Skin of body (tissue), 2 donors: Measurements from ENCODE around the gene TMPRSS4. TPM values are rescaled to one million over a fixed set of nuclear protein-coding genes. Genes with fewer than 3 reads are reported as not detected.

ENCODE experiments used
- DNase-seq: peaks from one replicate; lab custom pipeline; 2025; lab: John Stamatoyannopoulos, UW
- total RNA-seq: library from RNA; depleted of rRNA; stranded (reverse); fragments of >200 nt; gene quantifications from one replicate; pipeline ENCODE4 v1.2.3, GENCODE V29; 2014

The TMPRSS4 gene
- total RNA-seq, 1 donor from 2014 or later = 2.5 TPM

DNA sequence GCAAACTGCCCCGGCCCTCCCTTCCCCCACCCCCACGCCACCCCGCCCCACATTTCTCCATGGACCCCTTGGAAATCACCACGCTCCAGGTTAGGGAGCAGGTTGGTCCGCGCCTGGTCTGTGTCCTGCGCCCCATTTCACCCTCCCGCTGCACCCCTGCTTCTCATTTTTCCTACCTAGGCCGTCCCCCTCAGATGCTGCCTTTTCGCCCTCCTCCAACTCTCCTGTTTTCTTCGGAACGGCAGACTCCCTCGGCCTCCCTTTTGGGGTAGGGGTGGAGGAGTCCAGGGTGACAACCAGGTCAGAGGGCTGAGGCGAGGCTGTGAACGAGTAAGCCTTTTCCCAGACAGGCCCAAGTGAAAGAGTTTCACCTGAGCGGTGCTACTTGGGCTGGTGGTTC is 76.6 kb downstream of the TMPRSS4 start:
- DNase-seq = no peak

DNA sequence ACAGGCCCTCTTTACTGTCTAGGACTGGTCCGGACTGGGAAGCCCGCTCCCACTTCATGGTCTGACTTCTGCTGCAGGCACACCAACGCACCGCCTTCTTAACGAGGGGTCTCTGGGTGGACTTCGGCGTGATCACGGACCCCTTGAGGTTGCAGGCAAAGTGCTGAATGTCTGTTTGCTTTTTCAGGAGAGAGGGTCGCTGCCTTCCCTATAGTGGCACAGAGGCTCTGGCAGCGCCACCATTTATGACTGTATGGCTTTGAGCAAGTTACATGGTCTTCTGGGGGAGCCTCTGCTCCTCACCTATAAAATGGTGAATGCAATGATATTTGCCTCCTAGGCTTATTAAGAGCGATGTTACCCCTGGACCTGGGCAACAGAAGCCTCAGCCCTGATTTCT is 77.1 kb downstream of the TMPRSS4 start:
- DNase-seq = no peak

DNA sequence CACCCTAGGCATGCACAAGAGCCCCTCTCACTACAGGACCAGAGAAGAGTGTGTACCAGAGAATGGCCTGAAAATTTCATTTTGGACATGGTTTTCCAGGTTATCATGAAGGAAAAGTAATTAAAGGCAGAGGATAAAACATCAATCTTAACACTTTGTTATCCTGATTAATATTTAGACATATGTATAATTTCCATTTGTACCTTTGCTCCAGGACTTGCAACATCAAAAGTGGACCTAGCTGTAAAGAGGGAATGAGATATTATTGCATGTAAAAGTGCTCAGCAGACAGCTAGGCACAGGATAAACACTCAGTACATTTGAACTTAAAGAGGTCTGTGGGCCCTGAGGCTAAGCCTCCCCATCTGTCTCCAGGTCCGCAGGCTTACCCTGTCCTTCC is 77.8 kb downstream of the TMPRSS4 start:
- DNase-seq = no peak

DNA sequence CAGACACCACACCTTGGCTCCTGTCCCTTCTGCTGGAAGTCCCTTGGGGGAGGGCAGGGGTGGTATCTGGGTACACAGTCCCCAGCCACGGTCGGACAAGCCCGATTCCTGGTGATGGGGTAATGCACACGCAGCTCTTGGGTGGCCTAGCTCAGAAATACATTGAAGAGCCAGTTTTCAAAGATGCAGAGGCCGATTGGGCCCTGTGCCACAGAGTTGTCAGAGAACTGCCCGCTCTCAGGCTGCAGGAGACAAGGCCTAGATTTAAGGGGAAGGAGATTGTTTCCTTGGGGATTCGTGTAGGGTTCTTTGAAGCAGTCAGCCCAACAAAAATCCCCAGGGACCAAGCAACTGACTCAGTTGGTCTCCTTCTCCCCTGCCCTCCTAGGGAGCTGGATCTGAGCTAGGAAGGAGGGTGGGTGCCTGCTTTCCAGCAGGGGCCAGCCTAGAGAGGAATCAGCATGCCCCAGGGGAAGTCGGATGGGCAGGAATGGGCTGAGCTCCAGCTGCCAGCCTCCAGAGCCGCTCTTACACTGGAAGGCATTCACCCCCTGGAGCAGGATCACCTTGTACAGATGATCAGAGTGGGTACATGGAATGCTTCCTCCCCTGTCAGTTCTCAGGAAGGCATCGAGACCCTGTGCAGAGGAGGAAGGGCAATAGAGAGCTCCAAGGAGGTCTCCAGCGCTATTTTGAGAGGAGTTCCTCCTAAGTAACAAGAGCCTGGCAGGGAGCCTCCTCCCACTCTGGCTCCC is 79.1 kb downstream of the TMPRSS4 start:
- DNase-seq = no peak

DNA sequence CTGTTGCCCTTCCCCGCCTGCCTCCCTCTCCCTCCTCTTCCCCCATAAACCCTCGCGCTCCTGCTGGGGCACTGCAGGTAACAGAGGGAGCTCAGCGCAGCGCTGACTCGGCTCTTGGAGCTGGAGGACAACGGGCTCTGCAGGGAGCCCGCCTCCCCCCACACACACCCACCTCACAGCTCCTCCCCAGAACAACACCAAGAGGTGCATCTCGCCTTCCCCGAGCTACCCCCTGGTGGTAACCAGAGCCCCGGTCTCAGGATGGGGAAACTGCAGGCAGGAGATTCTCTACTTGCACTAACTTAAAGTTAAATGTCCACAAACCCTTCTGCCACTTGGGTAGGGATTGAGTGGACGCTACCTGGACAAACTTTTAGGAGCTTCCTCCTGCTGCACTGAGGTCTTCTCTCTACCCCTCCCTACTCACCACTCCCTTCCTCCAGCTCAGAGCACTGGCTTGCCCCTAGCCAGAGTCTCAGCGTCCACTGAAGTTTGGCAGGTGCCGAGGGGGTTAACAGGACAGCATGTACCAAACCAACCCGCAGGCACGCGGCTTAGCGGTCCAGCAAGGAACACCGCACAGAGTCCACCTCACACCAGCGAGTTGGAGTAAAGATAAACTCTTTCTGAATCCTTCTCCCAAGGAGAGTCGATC is 79.8 kb downstream of the TMPRSS4 start:
- no peak for DNase-seq

DNA sequence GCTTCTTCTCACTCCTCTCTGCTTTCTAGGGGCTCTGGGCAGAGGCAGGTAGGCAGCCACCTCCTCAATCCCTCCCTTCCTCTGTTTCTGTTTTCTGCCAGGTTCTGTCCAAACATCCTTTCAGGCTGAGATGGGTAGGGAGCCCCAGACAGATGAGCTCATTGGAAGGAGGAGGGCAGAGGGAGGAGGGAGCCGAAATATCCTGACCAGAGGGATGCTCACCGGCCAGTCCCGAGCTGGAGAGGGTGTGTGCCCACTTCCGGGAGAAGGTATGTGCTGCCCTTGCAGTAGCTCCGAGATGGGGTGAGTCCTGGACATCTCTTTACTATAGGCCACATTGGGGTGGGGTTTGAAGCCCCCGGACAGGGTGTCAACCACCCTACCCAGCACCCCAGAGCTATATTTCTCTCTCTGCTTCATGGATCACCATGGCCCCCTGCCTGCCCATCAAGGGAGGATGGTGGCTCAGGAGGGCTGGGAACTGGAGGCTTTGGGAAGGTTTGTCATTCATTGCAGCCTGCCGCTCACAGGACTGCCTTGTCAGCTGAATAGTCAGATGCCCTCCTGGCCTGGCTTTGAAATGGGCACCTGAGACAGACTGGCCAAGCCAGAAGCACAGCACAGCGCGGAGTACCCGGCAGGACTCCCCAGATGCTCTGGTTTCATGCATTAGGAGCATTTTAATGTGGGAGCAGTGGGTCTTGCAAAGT is 80.5 kb downstream of the TMPRSS4 start:
- no peak for DNase-seq

DNA sequence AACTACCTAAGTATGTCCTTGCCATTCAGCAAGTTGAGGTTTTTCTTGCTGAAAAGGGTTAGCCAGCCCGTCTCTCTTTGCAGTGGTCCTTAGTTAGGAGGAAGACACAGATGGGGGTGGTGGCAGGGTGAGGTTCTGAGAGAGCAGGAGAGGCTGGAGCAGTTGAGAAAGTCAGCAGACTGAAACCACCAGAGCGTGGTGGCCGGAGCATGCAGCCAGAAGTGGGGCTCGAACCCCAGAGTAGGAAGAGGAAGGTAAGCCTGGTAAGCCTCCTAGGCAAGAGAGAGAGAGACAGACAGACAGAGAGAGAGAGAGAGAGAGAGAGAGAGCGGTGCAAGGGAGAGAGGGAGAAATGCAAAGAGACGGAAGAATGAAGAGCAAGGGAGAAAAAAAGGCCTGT is 84.9 kb downstream of the TMPRSS4 start:
- DNase-seq = no peak

DNA sequence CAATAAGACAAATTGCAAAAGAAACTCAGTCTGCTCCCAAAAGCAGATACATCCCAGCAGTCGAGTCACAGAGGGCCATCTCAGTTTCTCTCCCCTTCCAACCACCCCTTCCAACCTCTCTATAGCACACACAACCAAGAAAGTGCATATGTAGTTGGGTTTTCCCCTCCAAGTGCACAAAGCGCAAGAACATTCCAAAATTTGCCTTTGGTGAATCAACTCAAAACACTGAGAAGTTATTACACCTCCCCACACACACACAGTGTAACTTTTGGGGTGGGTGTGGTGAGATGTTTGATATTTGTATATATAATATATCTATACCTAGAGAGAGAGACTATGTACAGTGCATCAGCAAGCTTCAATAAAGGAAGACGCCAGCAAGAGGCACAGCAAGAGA is 86.0 kb downstream of the TMPRSS4 start:
- DNase-seq = no peak

DNA sequence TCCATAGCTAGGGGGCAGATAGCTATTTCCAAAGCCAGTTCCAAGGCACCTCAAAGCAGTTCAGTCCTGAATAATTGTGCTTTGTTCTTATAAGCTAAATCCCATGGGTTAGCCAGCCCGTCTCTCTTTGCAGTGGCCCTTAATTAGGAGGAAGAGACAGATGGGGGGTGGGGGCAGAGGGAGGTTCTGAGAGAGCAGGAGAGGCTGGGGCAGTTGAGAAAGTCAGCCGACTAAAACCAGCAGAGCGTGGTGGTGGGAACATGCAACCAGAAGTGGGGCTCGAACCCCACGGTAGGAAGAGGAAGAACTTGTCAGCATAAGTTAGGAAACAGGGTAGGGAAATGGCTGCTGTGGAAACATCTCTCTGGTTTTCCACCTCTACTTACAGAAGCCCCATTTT is 86.6 kb downstream of the TMPRSS4 start:
- DNase-seq = no peak

DNA sequence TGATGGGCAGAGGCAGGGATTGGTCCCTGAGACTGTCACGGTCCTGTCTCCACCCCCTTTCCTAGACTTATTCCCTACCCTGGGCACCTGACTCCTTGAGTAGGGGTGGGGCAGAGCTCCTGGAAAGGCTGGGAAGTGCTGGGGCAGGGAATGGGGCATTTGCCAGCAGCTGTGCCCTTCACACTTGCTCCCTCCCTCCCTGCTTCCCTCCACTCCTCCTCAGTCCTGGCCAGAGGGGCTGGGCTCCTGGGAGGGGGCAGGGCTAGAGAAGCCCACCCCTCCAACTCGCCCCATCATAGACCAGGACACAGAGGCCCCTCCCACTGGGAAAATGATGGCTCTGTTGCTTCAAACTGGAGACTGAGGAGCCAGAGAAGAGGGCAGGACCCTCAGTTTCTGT is 88.0 kb downstream of the TMPRSS4 start:
- DNase-seq = no peak

DNA sequence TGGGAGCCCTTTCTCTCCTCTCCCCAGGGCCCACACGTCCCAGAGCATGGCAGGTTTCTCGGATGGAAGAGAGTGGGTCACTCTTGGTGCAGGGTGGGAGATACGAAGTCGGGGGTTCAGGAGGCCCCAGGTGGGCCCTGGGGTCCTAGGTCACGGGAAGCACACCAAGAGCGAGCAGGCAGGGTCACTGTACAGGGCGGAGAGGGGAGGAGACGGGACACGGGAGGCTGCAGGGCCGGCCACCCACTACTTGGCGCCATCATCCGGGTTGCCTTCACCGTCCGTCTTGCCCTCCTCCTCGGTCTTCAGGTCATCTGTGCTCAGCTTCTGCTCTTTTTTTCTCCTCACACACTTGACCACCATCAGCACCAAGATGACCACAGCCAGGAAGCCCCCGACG is 89.8 kb downstream of the TMPRSS4 start:
- no peak for DNase-seq

DNA sequence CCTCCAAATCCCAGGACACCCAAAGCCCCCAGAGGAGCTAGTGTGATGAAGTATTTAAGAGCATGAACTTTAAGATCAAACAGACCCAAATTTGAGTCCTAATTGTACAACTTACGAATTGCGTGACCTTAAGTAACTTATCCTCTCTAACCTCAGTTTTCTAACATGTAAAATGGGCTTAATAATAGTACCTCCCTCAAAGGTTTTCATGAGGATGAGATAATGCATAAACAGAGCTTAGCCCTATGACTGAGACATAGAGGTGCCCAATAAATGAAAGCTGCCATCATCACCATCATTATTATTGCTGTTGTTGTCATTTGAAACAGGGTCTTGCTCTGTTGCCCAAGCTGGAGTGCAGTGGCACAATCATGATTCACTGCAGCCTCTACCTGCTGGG is 90.4 kb downstream of the TMPRSS4 start:
- DNase-seq = no peak

DNA sequence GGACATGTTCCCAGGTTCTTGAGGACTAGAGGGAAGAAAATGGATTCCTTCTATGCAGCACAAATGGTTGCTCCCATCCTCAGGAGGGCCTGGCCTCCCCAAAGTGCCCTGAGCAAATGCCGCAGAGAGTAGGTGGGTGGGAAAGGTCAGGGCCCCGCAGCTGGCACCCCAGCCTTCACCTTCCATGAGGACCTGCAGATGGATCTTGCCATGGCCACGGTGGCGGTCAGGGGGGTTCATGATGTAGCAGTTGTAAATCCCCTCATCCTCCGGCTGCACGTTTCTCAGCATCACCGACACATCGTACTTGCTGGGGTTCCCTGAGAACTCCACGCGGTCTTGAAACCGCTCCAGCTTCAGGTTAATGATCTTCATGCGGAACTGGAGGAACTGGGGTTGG is 91.0 kb downstream of the TMPRSS4 start:
- no peak for DNase-seq

DNA sequence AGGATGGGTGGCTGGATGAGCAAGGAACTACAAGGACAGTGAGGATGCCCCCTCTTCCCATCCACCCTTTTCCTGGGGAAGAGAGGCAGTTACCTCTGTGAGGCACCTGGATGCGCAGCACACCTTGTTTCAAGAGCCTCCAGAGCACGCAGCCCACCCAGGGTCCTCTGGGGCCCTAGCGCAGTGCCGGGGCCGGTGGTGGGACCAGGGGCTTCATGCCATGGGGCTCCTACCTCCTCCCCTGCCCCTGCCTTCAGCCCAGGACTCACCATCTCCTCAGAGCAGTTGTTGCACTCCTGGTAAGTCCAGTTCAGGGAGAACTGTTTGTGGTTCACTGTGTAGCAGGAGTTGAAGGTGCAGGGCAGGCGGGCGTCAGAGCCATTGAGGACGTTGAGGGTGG is 91.4 kb downstream of the TMPRSS4 start:
- no peak for DNase-seq

DNA sequence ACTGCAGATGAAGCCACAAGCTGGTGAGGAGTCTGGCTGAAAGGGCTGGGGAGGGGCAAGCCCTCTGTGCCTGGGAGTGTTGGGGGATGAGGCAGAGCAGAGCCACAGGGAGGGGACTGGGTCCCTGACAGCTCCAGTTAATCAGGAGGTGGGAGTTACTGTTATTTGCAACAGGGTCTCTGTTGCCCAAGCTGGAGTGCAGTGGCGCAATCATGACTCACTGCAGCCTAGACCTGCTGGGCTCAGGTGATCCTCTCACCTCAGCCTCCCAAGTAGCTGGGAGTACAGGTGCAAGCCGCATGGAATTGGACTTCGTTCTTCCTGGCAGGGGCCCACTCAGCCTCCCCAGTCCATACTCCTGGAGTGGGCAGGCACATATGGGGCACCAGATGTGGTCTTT is 91.9 kb downstream of the TMPRSS4 start:
- DNase-seq = no peak

DNA sequence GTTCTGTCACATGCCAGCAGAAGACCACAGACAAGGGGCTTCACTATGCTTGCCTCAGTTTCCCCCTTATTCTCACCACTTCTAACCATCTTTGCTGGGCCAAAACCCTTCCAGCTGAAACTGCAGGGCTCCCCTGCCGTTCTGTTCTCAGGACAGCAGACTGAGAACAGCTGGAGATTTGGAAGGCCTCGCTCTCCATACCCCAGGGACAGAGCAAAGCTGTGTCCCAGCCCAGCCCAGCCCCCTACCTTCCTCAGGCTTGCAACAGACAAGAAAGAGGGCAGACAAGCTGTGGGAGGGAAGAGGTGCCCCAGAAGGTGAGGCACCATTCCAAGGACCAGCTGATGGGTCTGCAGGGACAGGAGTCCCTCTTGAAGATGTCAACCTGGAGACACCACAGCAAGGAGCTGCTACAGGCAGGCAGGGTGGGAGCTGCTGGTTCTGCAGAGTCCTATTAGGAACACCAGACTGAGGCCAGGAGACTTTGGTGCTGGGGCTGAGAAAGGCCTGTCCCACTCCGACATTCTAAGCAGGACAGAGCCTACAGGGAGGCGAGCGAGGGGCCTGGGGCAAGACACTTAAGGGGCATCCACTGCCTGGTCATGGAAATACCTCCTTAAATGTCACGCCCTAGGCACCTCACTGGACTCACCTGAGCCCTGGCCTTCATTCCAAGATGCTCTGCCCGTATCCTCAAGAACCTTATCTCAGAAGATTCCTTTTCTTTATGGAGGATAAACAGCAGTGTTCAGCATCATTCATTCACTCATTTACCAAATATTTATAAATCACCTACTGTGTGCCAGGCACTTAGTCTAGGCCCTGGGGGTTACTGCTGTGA is 92.6 kb downstream of the TMPRSS4 start:
- DNase-seq = no peak

DNA sequence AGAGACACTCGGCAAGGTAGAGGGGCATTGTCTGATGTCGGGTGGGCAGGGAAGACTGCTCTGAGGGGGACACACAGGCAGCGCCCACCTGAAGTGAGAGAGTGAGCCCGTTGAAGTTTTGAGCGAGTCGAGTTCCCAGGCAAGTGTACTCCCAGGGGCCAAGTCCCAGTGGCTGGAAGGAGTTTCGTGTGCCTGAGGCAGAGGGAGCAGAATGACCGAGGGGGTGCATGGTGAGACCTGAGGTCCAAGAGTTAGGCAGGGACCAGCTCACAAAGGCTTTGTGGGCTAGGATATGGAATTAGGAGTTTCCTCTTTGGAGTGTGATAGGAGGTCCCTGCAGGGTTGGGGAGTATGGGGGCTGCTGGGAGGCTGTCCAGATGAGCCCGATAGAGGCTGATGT is 93.4 kb downstream of the TMPRSS4 start:
- no peak for DNase-seq

DNA sequence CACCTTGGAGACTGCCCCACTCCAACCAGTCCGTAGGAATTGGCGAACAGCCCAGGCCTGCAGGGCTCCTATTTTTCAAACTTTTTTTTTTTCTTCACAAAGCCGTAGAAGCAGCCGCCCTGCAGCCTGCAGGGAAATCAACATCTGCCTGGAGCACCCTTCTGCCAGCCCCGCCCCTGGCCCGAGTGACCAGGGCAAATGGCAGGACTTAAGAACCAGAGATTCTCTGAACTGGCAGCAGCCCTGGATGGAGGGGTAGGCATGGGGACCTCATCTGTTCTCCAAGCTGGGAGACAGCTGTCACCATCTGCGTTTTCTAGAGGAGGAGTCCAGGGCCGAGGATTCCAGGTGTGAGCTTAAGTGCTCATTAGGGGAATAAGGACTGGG is 94.0 kb downstream of the TMPRSS4 start:
- DNase-seq = no peak
